ENCODE results near the gene PTGIS. TPM values are rescaled to one million over a fixed set of nuclear protein-coding genes. Genes with fewer than 3 reads are reported as not detected.

PTGIS gene
- total and polyA plus RNA-seq, 8 donors: 4.9 to 84.8 (median 14.9) TPM

GRCh38 chr20:49507741-49508434 lies 60.0 kb downstream of the PTGIS start:
- 78 to 84% (median 81%) methylated on average over 21 of the region's 21 CpGs for WGBS, 5 donors
- H3K27me3 ChIP-seq: peaks cover 0 to 27% (median 0%) of the 10 kb centered on the region in 3 donors
- intact Hi-C loops (cut with DNase I; ENCODE audit: low total_unique reads): no loop called here
- no peaks in the 10 kb centered on the region for H3K9me3 ChIP-seq
- no peak overlapping the region for H3K27ac ChIP-seq
- TF ChIP-seq EP300 (IDR thresholded peaks at IDR 0.05): no peak
- no peak for TF ChIP-seq POLR2A (IDR thresholded peaks at IDR 0.05)
- TF ChIP-seq CTCF (IDR thresholded peaks at IDR 0.05): no peak
- TF ChIP-seq POLR2AphosphoS5 (IDR thresholded peaks at IDR 0.05): no peak
- peaks cover 0 to 30% (median 9%) of the 10 kb centered on the region in 4 donors for H3K4me1 ChIP-seq
- no peak for DNase-seq
- no peak overlapping the region for H3K4me3 ChIP-seq
- peaks cover 0 to 22% (median 4%) of the 10 kb centered on the region in 4 donors for H3K36me3 ChIP-seq

- no peak for TF ChIP-seq POLR2A (IDR thresholded peaks at IDR 0.05)
- TF ChIP-seq CTCF (IDR thresholded peaks at IDR 0.05): no peak
- no peak for TF ChIP-seq EP300 (IDR thresholded peaks at IDR 0.05)
- TF ChIP-seq POLR2AphosphoS5 (IDR thresholded peaks at IDR 0.05): no peak
- peaks cover 0 to 15% (median 4%) of the 10 kb centered on the region in 4 donors for H3K36me3 ChIP-seq
- H3K4me3 ChIP-seq: no peak overlapping the region
- 17 to 32% (median 24%) methylated on average over 8 to 9 of the region's 9 CpGs for WGBS, 5 donors
- intact Hi-C loops (cut with DNase I; ENCODE audit: low total_unique reads): no loop called here
- no peak overlapping the region for H3K27ac ChIP-seq
- peaks cover 0 to 18% (median 6%) of the 10 kb centered on the region in 4 donors for H3K4me1 ChIP-seq
- peaks cover 0 to 22% (median 0%) of the 10 kb centered on the region in 3 donors for H3K27me3 ChIP-seq
- DNase-seq: peak in 1 of 2 donors; percentile 81
- H3K9me3 ChIP-seq: peaks cover 0 to 4% (median 0%) of the 10 kb centered on the region in 4 donors
Measured at GRCh38 chr20:49505518-49505917, 62.4 kb downstream of the PTGIS start.

GRCh38 chr20:49503176-49503575 lies 64.8 kb downstream of the PTGIS start:
- DNase-seq: no peak
- H3K27ac ChIP-seq: no peak overlapping the region
- WGBS, 5 donors: 60 to 77% (median 71%) methylated on average over 6 of the region's 6 CpGs
- H3K36me3 ChIP-seq: peaks cover 0 to 15% (median 4%) of the 10 kb centered on the region in 4 donors
- intact Hi-C loops (cut with DNase I; ENCODE audit: low total_unique reads): no loop called here
- peaks cover 0 to 5% (median 0%) of the 10 kb centered on the region in 4 donors for H3K4me1 ChIP-seq
- H3K4me3 ChIP-seq: no peak overlapping the region
- H3K27me3 ChIP-seq: peaks cover 0 to 17% (median 0%) of the 10 kb centered on the region in 3 donors
- TF ChIP-seq POLR2A (IDR thresholded peaks at IDR 0.05) (no peak), CTCF (IDR thresholded peaks at IDR 0.05) (no peak), POLR2AphosphoS5 (IDR thresholded peaks at IDR 0.05) (no peak)
- peaks cover 0 to 4% (median 0%) of the 10 kb centered on the region in 4 donors for H3K9me3 ChIP-seq

GRCh38 chr20:49501917-49502316 lies 66.0 kb downstream of the PTGIS start:
- no peak overlapping the region for H3K4me3 ChIP-seq
- TF ChIP-seq CTCF (IDR thresholded peaks at IDR 0.05): no peak
- TF ChIP-seq POLR2AphosphoS5 (IDR thresholded peaks at IDR 0.05): no peak
- no peak for TF ChIP-seq POLR2A (IDR thresholded peaks at IDR 0.05)
- no peak for TF ChIP-seq EP300 (IDR thresholded peaks at IDR 0.05)
- H3K36me3 ChIP-seq: peaks cover 0 to 6% (median 2%) of the 10 kb centered on the region in 4 donors
- H3K27me3 ChIP-seq: peaks cover 0 to 17% (median 0%) of the 10 kb centered on the region in 3 donors
- H3K9me3 ChIP-seq: peaks cover 0 to 4% (median 0%) of the 10 kb centered on the region in 4 donors
- H3K4me1 ChIP-seq: no peaks in the 10 kb centered on the region
- 53 to 82% (median 76%) methylated on average over 3 of the region's 3 CpGs for WGBS, 5 donors
- intact Hi-C loops (cut with DNase I; ENCODE audit: low total_unique reads): no loop called here
- no peak overlapping the region for H3K27ac ChIP-seq
- DNase-seq: no peak
